HG03558 (cell line): ENCODE results near the gene SNX19.

Experiments
- ATAC-seq: cut with Tn5 transposase; IDR thresholded peaks from one replicate; pipeline ENCODE4 v1.9.1; 2021; ENCODE audit warnings: moderate number of reproducible peaks; ENCODE audit not compliant: unreplicated experiment; ENCODE audit errors: extremely low read depth

SNX19 gene

GRCh38 chr11:130854483-130854882 is 61.8 kb downstream of the SNX19 start:
- no peak for ATAC-seq

GRCh38 chr11:130852589-130852988 is 63.7 kb downstream of the SNX19 start:
- no peak for ATAC-seq

GRCh38 chr11:130850185-130850944 is 65.9 kb downstream of the SNX19 start:
- no peak for ATAC-seq

- no peak for ATAC-seq
These were observed 67.1 kb downstream of the SNX19 start for GRCh38 chr11:130849215-130849568.

- no peak for ATAC-seq
These were observed 67.7 kb downstream of the SNX19 start for GRCh38 chr11:130848361-130849214.

GRCh38 chr11:130847517-130847916 is 68.8 kb downstream of the SNX19 start:
- ATAC-seq = no peak

- ATAC-seq = no peak
These were observed 69.7 kb downstream of the SNX19 start for GRCh38 chr11:130846606-130847005.

- no peak for ATAC-seq
These were observed 74.3 kb downstream of the SNX19 start for GRCh38 chr11:130842001-130842400.

- ATAC-seq = no peak
These were observed 75.6 kb downstream of the SNX19 start for GRCh38 chr11:130840679-130841078.

GRCh38 chr11:130839981-130840666 is 76.2 kb downstream of the SNX19 start:
- no peak for ATAC-seq

GRCh38 chr11:130837194-130837593 is 79.1 kb downstream of the SNX19 start:
- no peak for ATAC-seq

- ATAC-seq = no peak
These were observed 81.4 kb downstream of the SNX19 start for GRCh38 chr11:130834886-130835285.

GRCh38 chr11:130832566-130833425 is 83.5 kb downstream of the SNX19 start:
- ATAC-seq = no peak

- ATAC-seq = no peak
These were observed 84.3 kb downstream of the SNX19 start for GRCh38 chr11:130831976-130832375.

GRCh38 chr11:130831506-130831905 is 84.8 kb downstream of the SNX19 start:
- no peak for ATAC-seq

GRCh38 chr11:130830566-130830965 is 85.7 kb downstream of the SNX19 start:
- ATAC-seq = no peak

- no peak for ATAC-seq
These were observed 86.3 kb downstream of the SNX19 start for GRCh38 chr11:130829920-130830511.

GRCh38 chr11:130828741-130829140 is 87.5 kb downstream of the SNX19 start:
- ATAC-seq = no peak

GRCh38 chr11:130827451-130828377 is 88.6 kb downstream of the SNX19 start:
- ATAC-seq = no peak
